Gastroesophageal sphincter (tissue), 4 donors: ENCODE results near the gene ARL16. TPM values are rescaled to one million over a fixed set of nuclear protein-coding genes. Genes with fewer than 3 reads are reported as not detected.

ENCODE experiments used
- ATAC-seq: fragments of 150-250 bp; one replicate; pipeline ENCODE4 v1.9.1; 2016; ENCODE audit warnings: mild to moderate bottlenecking, moderate library complexity
- H3K27ac ChIP-seq, 4 donors: fragments of 200-600 bp; sonication (generic) in 3 of 4; 1 replicate in 3 of 4; 2 replicates in 1 of 4; pipeline ENCODE4 v1.5.1; 2016 to 2019
- H3K27me3 ChIP-seq: fragments of 200-600 bp; sonication (generic); one replicate; pipeline ENCODE4 v1.5.1; 2019
- H3K36me3 ChIP-seq, 2 donors: fragments of 200-600 bp; sonication (generic); one replicate each; pipeline ENCODE4 v1.5.1; 2019; ENCODE audit warnings: control low read depth in 1 of 2
- H3K4me1 ChIP-seq, 3 donors: fragments of 200-600 bp; sonication (generic); 1 replicate in 2 of 3; 2 replicates in 1 of 3; pipeline ENCODE4 v1.5.1; 2016 to 2019; ENCODE audit warnings: control low read depth in 2 of 3
- H3K4me3 ChIP-seq, 2 donors: fragments of 200-600 bp; sonication (generic); one replicate each; pipeline ENCODE4 v1.5.1; 2019; ENCODE audit warnings: mild to moderate bottlenecking in 1 of 2, moderate library complexity in 1 of 2
- H3K9me3 ChIP-seq, 3 donors: fragments of 200-600 bp; sonication (generic); one replicate each; pipeline ENCODE4 v1.5.1; 2017 to 2019; ENCODE audit warnings: control low read depth in 2 of 3
- CTCF ChIP-seq, 4 experiments: fragments of 200-600 bp in 2 of 4; fragments of 450-650 bp in 2 of 4; sonication (generic) in 1 of 4; IDR thresholded peaks; one replicate each; pipeline ENCODE4 v1.5.1; 2017 to 2019; ENCODE audit warnings: antibody characterized with exemption in 4 of 4, mild to moderate bottlenecking in 2 of 4, moderate library complexity in 2 of 4
- EP300 ChIP-seq: sonication (generic); formaldehyde crosslinking; IDR thresholded peaks from one replicate; pipeline ENCODE4 v1.6.1; 2017; ENCODE audit warnings: antibody characterized with exemption, mild to moderate bottlenecking
- POLR2A ChIP-seq, 2 donors: fragments of 450-650 bp; IDR thresholded peaks; one replicate each; pipeline ENCODE4 v1.6.1; 2017; ENCODE audit warnings: antibody characterized with exemption in 2 of 2, mild to moderate bottlenecking in 2 of 2, moderate library complexity in 1 of 2
- POLR2AphosphoS5 ChIP-seq: sonication (generic); formaldehyde crosslinking; IDR thresholded peaks from one replicate; pipeline ENCODE4 v1.6.1; 2017; ENCODE audit warnings: antibody characterized with exemption
- WGBS, 2 donors: methylation state at CpG; one replicate each; pipeline ENCODE4 v1.1.5; 2018; ENCODE audit warnings: low coverage in 1 of 2; 5-methylcytosine and 5-hydroxymethylcytosine counted together
- total RNA-seq, 4 donors: library from RNA; depleted of rRNA; stranded (reverse); fragments of >200 nt; gene quantifications; one replicate each; pipeline ENCODE4 v1.1.0, GENCODE V29; 2016

Gene ARL16
- total RNA-seq, 4 donors from 2014 or later = 26.2 to 52.8 (median 30.2) TPM

- H3K36me3 ChIP-seq = peaks cover 0 to 94% of the 10 kb centered on the region in 2 donors
- H3K9me3 ChIP-seq = no peaks in the 10 kb centered on the region
- no peaks in the 10 kb centered on the region for H3K27me3 ChIP-seq
- WGBS, 2 donors = 78 to 100% methylated on average over 1 to 4 of the region's 18 CpGs
- no peak overlapping the region for H3K27ac ChIP-seq
- peaks cover 0 to 24% (median 6%) of the 10 kb centered on the region in 3 donors for H3K4me1 ChIP-seq
- no peak overlapping the region for H3K4me3 ChIP-seq
- ATAC-seq = no peak
- no peak for TF ChIP-seq POLR2AphosphoS5
- no peak for TF ChIP-seq EP300
- TF ChIP-seq CTCF (IDR thresholded peaks at IDR 0.05) = no peak
- no peak for TF ChIP-seq POLR2A (IDR thresholded peaks at IDR 0.05)
These were observed 6.5 kb upstream of the ARL16 start for GRCh38 chr17:81690066-81690465.

GRCh38 chr17:81688616-81689015, 5.0 kb upstream of the ARL16 start:
- Histone ChIP-seq H3K36me3 (peaks cover 0 to 80% of the 10 kb centered on the region in 2 donors), H3K27ac (no peak overlapping the region), H3K4me1 (peaks cover 0 to 33% (median 12%) of the 10 kb centered on the region in 3 donors), H3K27me3 (no peaks in the 10 kb centered on the region), H3K4me3 (no peak overlapping the region), H3K9me3 (no peaks in the 10 kb centered on the region)
- 60 to 75% methylated on average over 1 to 2 of the region's 14 CpGs for WGBS, 2 donors
- ATAC-seq = no peak
- TF ChIP-seq POLR2AphosphoS5 = no peak
- no peak for TF ChIP-seq CTCF (IDR thresholded peaks at IDR 0.05)
- TF ChIP-seq POLR2A (IDR thresholded peaks at IDR 0.05) = no peak
- TF ChIP-seq EP300 = no peak

GRCh38 chr17:81687770-81688541, 4.4 kb upstream of the ARL16 start:
- ATAC-seq = no peak
- Histone ChIP-seq H3K27ac (no peak overlapping the region), H3K4me1 (peaks cover 0 to 36% (median 12%) of the 10 kb centered on the region in 3 donors), H3K4me3 (no peak overlapping the region), H3K36me3 (peaks cover 0 to 73% of the 10 kb centered on the region in 2 donors), H3K9me3 (no peaks in the 10 kb centered on the region), H3K27me3 (no peaks in the 10 kb centered on the region)
- 97% methylated on average over 7 of the region's 41 CpGs; no CpG with 5 or more reads in 1 of the 2 donors for WGBS, 2 donors
- TF ChIP-seq POLR2AphosphoS5 = no peak
- no peak for TF ChIP-seq EP300
- TF ChIP-seq CTCF (IDR thresholded peaks at IDR 0.05) = no peak
- TF ChIP-seq POLR2A (IDR thresholded peaks at IDR 0.05) = no peak

GRCh38 chr17:81686614-81687013, 3.0 kb upstream of the ARL16 start:
- TF ChIP-seq POLR2A (IDR thresholded peaks at IDR 0.05) (no peak), POLR2AphosphoS5 (no peak), EP300 (no peak), CTCF (IDR thresholded peaks at IDR 0.05) (no peak)
- Histone ChIP-seq H3K27ac (no peak overlapping the region), H3K9me3 (no peaks in the 10 kb centered on the region), H3K36me3 (peaks cover 0 to 65% of the 10 kb centered on the region in 2 donors), H3K4me3 (no peak overlapping the region), H3K27me3 (no peaks in the 10 kb centered on the region), H3K4me1 (peaks cover 0 to 50% (median 24%) of the 10 kb centered on the region in 3 donors)
- ATAC-seq = no peak
- no CpG with 5 or more reads among the region's 20 CpGs for WGBS, 2 donors

- TF ChIP-seq POLR2A (IDR thresholded peaks at IDR 0.05) (no peak), EP300 (no peak), CTCF (IDR thresholded peaks at IDR 0.05) (no peak), POLR2AphosphoS5 (no peak)
- Histone ChIP-seq H3K36me3 (peaks cover 0 to 65% of the 10 kb centered on the region in 2 donors), H3K4me3 (peak overlapping the region in 1 of 2 donors; percentile 95), H3K9me3 (no peaks in the 10 kb centered on the region), H3K27me3 (no peaks in the 10 kb centered on the region), H3K27ac (peak overlapping the region in 1 of 4 donors; percentile 88), H3K4me1 (peaks cover 0 to 52% (median 24%) of the 10 kb centered on the region in 3 donors)
- 51% methylated on average over 11 of the region's 12 CpGs; no CpG with 5 or more reads in 1 of the 2 donors for WGBS, 2 donors
- no peak for ATAC-seq
These were observed 1.5 kb upstream of the ARL16 start for GRCh38 chr17:81685108-81685507.
